Activated T-helper 17 cell treated with anti-CD3 and anti-CD28 coated beads, Interleukin-2, amount 50 U/mL, for 72 hours (primary cell): Measurements from ENCODE around the gene STUB1. TPM values are rescaled to one million over a fixed set of nuclear protein-coding genes. Genes with fewer than 3 reads are reported as not detected.

Source experiments
- ATAC-seq: fragments of 150-1000 bp; cut with Tn5 transposase; replicated peaks from 2 replicates; pipeline ENCODE4 v1.10.0; 2021; ENCODE audit warnings: mild to moderate bottlenecking, moderate library complexity
- H3K27ac Mint-ChIP-seq: one replicate; pipeline ENCODE4 v1.8.0; 2022; ENCODE audit warnings: mixed read lengths
- H3K27me3 Mint-ChIP-seq: one replicate; pipeline ENCODE4 v1.8.0; 2022; ENCODE audit warnings: mixed read lengths
- H3K36me3 Mint-ChIP-seq: one replicate; pipeline ENCODE4 v1.8.0; 2022; ENCODE audit warnings: low read depth, mild to moderate bottlenecking, mixed read lengths
- H3K4me1 Mint-ChIP-seq: one replicate; pipeline ENCODE4 v1.8.0; 2022; ENCODE audit warnings: mixed read lengths
- H3K4me3 Mint-ChIP-seq: one replicate; pipeline ENCODE4 v1.8.0; 2022; ENCODE audit warnings: mild to moderate bottlenecking, mixed read lengths
- H3K9me3 Mint-ChIP-seq: one replicate; pipeline ENCODE4 v1.8.0; 2022; ENCODE audit warnings: mixed read lengths
- total RNA-seq, 2 donors: library from RNA; stranded (reverse); gene quantifications; one replicate each; pipeline ENCODE4 v1.2.3, GENCODE V29; 2022

Gene STUB1
- total RNA-seq, 2 donors from 2014 or later: 47.5 to 98.2 TPM

DNA sequence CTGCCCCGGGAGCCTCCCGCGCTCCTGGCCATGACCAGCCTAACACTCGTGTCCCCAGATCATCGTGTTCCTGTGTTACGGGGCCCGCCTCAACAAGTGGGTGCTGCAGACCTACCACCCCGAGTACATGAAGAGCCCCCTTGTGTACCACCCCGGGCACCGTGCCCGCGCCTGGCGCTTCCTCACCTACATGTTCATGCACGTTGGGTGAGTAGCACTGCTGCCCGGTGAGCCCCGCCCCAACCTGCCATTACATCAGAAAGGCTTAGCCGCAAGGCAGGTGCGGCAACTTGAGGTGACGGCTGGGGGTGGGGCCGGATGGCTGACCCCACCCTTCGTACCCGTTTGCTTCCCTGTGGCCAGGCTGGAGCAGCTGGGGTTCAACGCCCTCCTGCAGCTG is 3.3 kb upstream of the STUB1 start:
- Mint-ChIP-seq H3K36me3 (peaks cover 26% of the 10 kb centered on the region), H3K4me3 (no peak overlapping the region), H3K27ac (no peak overlapping the region), H3K4me1 (no peaks in the 10 kb centered on the region), H3K27me3 (no peaks in the 10 kb centered on the region), H3K9me3 (no peaks in the 10 kb centered on the region)
- ATAC-seq: no peak

DNA sequence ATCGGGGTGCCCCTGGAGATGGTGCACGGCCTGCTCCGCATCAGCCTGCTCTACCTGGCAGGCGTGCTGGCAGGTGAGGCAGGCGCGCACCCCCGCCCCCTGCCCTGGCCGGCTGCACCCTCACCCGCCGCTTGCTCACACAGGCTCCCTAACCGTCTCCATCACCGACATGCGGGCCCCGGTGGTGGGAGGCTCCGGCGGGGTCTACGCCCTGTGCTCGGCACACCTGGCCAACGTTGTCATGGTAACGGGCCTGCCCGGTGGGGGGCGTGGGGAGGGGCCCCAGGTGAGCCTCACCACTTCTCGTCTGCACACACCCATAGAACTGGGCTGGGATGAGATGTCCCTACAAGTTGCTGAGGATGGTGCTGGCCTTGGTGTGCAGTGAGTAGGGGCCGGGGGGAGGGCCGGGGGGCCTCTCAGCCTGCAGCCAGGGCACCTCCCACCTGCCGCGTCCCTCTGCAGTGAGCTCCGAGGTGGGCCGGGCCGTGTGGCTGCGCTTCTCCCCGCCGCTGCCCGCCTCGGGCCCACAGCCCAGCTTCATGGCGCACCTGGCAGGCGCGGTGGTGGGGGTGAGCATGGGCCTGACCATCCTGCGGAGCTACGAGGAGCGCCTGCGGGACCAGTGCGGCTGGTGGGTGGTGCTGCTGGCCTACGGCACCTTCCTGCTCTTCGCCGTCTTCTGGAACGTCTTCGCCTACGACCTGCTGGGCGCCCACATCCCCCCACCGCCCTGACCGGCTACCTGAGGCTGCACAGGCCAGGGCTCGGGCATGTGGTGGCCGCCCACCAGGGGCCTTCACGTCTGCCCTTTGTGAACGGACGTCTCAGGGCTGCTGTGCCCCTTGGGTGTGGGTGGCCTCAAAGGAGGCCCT is 2.7 kb upstream of the STUB1 start:
- Mint-ChIP-seq H3K27me3 (no peaks in the 10 kb centered on the region), H3K4me1 (peaks cover 3% of the 10 kb centered on the region), H3K9me3 (no peaks in the 10 kb centered on the region), H3K4me3 (no peak overlapping the region), H3K27ac (no peak overlapping the region), H3K36me3 (peaks cover 32% of the 10 kb centered on the region)
- ATAC-seq: no peak

DNA sequence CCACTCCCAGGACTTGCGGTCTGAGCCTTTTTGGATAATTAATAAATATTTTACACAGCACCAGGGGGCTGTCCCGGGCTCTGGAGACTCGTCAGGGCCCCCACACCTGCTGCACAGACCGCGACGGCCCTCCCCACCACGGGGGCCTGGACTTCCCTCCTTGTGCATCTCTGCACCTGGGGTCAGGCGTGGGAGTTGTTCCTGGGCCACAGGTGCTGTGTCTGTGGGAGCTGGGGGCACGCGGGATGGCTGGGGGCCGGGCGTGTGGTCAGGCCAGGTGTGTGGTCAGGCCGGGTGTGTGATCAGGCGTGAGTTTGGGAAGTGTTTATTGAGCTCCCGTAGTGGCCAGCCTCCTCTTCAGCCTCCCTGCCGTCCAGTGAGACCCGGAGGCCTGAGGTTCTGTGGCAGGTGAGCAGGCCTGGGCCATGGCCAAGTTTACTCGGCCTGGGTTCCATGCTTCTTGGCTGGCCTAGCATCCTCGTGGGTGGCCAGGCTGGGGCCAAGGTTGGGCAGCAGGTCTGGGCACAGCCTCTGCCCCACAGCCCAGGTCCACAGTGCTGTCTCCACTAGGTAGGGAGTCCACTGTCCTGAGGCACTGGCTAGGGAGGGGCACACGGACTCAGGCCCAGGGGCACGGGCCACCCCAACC is 1.9 kb upstream of the STUB1 start:
- no peak overlapping the region for H3K27ac Mint-ChIP-seq
- no peaks in the 10 kb centered on the region for H3K9me3 Mint-ChIP-seq
- H3K27me3 Mint-ChIP-seq: no peaks in the 10 kb centered on the region
- no peak for ATAC-seq
- H3K36me3 Mint-ChIP-seq: peaks cover 32% of the 10 kb centered on the region
- H3K4me1 Mint-ChIP-seq: peaks cover 4% of the 10 kb centered on the region
- H3K4me3 Mint-ChIP-seq: peak overlapping the region; percentile 73

DNA sequence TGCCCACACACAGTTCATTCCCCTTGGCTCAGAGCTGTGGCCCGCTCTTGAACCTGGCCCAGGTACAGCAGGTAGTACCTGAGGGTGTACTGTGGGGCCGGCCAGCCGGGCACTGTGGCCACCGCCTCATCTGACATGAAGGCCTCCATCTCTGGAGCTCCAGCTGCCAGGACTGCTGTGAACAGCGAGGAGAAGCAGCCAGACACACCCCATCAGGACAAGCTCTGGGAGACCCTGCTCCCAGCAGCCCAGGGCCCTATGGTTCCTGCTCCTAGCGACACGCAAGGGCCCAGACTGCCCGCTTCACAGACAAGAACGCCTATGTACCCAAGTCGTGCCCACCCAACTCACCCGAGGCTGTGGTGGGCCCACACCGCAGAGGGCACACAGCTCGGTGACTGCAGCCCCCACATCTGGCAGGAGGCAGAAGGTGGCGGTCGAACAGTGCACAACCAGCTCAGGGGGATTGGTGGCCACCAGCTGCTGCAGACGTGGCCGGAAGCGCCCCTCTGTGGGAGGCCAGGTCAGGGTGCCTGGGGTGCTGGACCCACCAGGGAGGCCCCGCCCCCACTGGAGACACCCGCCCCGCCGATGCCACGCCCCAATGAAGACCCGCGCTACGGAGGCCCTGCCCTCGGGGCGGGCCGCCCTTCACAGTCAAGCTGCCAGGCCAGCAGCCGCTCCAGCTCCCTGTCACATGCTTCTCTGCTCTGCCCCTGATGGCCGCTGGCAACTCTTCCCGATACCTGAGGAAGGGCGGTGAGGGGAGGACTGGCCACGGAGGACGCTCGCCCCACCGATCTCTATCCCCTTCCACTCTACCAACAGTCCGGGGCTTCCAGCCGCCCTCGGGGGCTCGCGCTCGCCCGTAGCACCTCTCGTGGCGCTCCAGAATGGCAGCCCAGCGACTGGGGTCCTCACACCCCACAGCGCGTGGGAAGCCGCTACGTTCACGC is 1.1 kb upstream of the STUB1 start:
- Mint-ChIP-seq H3K4me1 (peaks cover 4% of the 10 kb centered on the region), H3K27me3 (no peaks in the 10 kb centered on the region), H3K4me3 (peak overlapping the region; percentile 73), H3K9me3 (no peaks in the 10 kb centered on the region), H3K27ac (peak overlapping the region; percentile 33), H3K36me3 (peaks cover 31% of the 10 kb centered on the region)
- ATAC-seq: peak; percentile 15

DNA sequence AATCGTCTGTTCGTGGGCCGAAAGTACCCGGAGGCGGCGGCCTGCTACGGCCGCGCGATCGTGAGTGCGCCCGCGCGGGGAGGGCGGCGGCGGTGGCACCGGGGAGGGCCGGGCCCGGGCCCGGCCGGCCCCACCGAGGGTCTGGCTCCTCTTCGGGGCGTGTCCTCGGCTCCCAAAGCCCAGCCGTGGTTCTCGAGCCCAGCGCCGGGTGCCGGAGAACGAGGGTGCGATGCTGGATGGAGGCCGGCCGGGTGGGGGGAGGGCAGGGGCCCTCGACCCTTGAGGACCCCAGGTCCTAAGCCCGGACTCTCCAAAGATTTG is 375 bp downstream of the STUB1 start:
- Mint-ChIP-seq H3K27ac (no peak overlapping the region), H3K27me3 (no peaks in the 10 kb centered on the region), H3K4me1 (peaks cover 4% of the 10 kb centered on the region), H3K9me3 (no peaks in the 10 kb centered on the region), H3K4me3 (peak overlapping the region; percentile 73), H3K36me3 (peaks cover 29% of the 10 kb centered on the region)
- ATAC-seq: no peak

DNA sequence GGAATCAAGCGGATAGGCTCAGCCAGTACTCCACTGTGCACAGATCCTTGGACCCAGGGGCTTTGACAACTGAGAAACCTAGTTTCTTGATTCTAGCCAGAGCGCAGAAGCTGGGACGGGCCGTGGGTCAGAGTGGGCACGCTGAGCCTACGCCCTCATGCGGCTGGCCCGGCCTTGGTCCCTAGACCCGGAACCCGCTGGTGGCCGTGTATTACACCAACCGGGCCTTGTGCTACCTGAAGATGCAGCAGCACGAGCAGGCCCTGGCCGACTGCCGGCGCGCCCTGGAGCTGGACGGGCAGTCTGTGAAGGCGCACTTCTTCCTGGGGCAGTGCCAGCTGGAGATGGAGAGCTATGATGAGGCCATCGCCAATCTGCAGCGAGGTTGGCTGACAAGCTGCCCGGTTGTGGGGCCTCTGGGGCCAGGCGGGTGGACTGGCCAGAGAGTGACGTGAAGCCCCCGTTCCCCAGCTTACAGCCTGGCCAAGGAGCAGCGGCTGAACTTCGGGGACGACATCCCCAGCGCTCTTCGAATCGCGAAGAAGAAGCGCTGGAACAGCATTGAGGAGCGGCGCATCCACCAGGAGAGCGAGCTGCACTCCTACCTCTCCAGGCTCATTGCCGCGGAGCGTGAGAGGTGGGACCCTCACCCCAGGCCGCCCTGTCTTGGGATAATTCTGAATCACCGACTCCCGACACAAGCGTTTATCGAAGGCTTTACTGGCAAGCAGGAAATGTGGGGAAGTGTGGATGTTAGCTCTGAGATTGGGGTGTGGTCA is 946 bp downstream of the STUB1 start:
- Mint-ChIP-seq H3K27ac (peak overlapping the region; percentile 62), H3K4me3 (peak overlapping the region; percentile 73), H3K36me3 (peaks cover 34% of the 10 kb centered on the region), H3K4me1 (peaks cover 4% of the 10 kb centered on the region), H3K27me3 (no peaks in the 10 kb centered on the region), H3K9me3 (no peaks in the 10 kb centered on the region)
- ATAC-seq: no peak

DNA sequence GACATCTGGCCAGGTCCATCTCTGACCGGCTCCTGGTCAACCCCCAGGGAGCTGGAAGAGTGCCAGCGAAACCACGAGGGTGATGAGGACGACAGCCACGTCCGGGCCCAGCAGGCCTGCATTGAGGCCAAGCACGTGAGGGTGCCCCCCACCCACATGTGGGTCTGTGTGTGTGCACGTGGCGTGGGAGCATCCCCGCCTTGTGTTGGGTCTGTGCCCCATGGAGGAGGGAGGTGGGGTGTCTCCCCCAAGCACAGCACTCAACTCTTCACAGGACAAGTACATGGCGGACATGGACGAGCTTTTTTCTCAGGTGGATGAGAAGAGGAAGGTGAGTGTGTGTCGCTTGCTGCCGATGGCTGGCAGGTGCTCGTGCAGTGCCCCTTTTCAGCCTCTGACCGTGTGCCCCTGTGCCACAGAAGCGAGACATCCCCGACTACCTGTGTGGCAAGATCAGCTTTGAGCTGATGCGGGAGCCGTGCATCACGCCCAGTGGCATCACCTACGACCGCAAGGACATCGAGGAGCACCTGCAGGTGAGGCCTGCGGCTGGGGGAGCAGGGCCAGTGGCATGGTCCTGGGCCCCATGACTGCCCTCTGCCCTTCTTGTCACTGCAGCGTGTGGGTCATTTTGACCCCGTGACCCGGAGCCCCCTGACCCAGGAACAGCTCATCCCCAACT is 1.7 kb downstream of the STUB1 start:
- Mint-ChIP-seq H3K36me3 (peaks cover 37% of the 10 kb centered on the region), H3K9me3 (no peaks in the 10 kb centered on the region), H3K4me3 (peak overlapping the region; percentile 73), H3K27ac (peak overlapping the region; percentile 62), H3K27me3 (no peaks in the 10 kb centered on the region), H3K4me1 (peaks cover 4% of the 10 kb centered on the region)
- ATAC-seq: no peak

DNA sequence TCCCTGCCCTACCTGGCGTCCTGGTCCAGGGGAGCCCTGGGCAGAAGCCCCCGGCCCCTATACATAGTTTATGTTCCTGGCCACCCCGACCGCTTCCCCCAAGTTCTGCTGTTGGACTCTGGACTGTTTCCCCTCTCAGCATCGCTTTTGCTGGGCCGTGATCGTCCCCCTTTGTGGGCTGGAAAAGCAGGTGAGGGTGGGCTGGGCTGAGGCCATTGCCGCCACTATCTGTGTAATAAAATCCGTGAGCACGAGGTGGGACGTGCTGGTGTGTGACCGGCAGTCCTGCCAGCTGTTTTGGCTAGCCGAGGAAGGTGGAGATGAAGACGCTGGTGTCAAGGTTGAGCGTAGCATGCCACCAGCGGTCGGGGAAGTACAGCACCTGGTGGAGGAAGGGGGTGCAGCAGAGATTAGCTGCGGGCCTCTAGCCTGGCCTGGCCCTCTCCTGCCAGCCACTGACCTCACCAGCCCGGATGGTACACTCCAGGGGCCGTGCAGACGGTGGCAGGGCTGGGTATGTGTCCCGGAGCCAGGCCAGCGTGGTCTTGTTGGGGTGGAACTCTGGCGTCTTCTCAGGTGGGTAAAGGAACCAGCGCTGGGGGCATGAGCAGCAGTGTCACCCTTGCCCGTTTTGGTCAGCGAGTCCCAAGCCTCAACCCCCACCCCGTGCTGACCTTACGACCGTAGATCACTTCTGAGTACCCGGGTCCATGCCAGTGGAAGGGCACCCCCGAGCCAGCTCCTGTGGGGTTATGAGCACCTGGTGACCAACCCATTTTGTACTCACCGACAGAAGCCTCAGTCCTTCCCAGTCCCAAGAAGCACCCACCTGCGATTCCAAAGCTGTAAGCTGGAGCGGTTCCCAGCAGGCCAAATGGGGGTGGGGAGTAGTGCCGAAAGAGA is 2.5 kb downstream of the STUB1 start:
- Mint-ChIP-seq H3K9me3 (no peaks in the 10 kb centered on the region), H3K4me1 (peaks cover 4% of the 10 kb centered on the region), H3K27me3 (no peaks in the 10 kb centered on the region), H3K4me3 (peak overlapping the region; percentile 73), H3K27ac (peak overlapping the region; percentile 58), H3K36me3 (peaks cover 37% of the 10 kb centered on the region)
- ATAC-seq: no peak

DNA sequence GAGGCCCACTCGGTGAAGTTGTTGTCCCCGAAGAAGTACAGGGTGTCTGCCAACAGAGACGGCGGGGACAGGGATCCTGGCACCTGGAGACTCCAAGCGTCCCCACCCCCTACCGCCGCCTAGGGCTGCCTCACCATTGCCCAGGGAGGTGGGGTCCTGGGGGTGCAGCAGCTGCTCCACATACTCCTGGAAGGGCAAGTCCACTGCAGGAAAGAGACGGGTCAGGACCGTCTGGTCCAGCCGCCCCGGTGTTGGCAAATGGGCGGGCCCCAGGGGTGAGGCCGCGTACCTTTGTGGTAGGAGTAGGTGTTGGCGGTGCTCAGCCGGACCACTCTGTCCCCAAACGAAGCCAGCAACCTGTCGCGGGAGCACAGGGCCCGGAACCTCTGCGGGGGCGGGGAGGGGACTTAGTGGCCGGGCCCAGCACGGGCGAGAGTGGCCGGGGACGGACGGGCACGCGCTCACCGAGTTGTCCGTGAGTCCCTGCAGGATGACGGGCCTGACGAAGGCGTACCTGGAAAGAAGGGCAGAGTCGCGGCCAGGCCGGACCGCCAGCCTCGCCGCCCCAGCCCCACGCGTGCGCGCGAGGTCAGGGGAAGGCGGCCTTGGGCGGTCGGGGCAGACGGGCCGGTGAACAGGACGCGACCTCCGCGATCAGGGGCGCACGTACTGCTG is 3.3 kb downstream of the STUB1 start:
- Mint-ChIP-seq H3K4me3 (peak overlapping the region; percentile 73), H3K27ac (peak overlapping the region; percentile 58), H3K4me1 (peaks cover 4% of the 10 kb centered on the region), H3K36me3 (peaks cover 37% of the 10 kb centered on the region), H3K9me3 (no peaks in the 10 kb centered on the region), H3K27me3 (no peaks in the 10 kb centered on the region)
- ATAC-seq: no peak

DNA sequence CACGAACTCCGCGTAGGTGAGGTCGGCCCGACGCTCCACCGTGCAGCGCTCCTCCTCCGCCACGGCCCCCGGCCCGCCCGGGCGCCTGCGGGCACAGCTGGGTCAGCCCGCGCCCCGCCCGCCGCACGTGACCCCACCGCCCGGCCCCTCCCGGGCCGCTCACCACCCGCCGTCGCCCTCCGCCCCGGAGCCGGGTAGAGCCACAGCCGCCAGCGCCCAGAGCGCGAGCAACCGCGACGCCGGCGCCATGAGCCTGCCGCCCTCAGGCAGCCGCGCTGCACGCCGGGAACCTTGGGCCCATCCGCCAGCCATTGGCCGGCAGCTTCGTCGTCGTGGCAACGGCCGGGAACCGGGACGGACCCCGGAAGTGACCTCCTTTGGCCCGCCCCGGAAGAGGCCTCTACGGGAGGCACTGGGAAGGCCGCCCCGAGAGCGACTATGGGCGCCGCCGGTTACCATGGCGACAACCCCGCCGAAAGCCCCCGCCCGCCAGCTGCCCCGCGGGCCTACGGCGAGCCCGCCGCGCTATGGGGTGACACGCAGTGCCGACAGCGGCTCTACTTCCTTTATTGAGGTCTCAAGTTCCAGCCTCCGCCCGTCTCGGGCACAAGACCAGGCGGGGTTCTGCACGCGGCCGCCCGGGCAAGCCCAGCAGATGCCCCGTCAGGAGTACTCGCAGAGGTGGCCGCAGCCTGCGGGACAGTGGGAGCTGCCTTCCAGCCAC is 4.0 kb downstream of the STUB1 start, which contains the start of gene JMJD8:
TSS of gene JMJD8 (minus strand) at position 264 of the 724 bp plus-strand sequence. CDS start at position 249, 15 bp downstream.
- peak within 1 kb of the TSS; percentile 73 for H3K4me3 Mint-ChIP-seq
- no peaks in the 10 kb centered on the region for H3K9me3 Mint-ChIP-seq

DNA sequence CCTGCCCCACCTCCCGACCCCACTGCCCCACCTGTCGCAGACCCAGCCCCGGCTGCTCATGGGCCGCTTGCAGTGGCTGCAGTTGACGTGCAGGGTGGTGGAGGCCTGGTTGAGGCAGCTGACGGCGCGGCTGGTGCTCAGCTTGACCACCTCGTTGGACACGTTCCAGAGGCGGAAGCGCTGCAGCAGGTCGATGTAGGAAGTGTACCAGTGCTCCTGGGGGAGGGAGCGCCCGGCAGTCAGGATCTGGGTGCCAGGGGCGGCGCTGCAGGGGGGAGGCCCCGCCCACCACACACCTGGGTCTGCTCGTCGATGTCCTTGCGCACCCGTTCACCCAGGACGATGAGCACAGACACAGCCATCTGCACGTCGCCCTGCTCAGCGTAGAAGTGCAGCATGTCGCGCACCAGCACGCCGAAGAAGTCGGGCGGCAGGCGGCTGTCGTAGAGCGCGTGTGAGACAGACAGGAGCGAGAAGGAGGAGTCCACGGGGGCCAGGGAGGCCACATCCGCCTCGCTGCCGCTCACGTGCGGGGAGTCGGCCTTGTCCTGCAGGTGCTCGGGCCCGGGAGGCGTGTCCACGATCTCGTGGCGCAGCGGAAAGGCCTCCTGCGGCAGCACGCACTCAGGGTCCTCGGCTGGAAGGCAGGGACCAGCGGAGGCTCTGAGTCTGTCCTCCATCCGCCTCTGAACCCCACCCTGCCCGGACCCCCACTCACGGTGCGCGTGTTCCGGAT is 4.9 kb downstream of the STUB1 start:
- Mint-ChIP-seq H3K27ac (no peak overlapping the region), H3K27me3 (no peaks in the 10 kb centered on the region), H3K36me3 (peaks cover 37% of the 10 kb centered on the region), H3K4me3 (peak overlapping the region; percentile 73), H3K9me3 (no peaks in the 10 kb centered on the region), H3K4me1 (peaks cover 4% of the 10 kb centered on the region)
- no peak for ATAC-seq

More for the DNA sequence above, 4.0 kb downstream of the STUB1 start, which contains the start of gene JMJD8:
- peak within 1 kb of the TSS; percentile 58 for H3K27ac Mint-ChIP-seq
- H3K36me3 Mint-ChIP-seq: peaks cover 37% of the 10 kb centered on the region
- peaks cover 4% of the 10 kb centered on the region for H3K4me1 Mint-ChIP-seq
- ATAC-seq: peak; percentile 86
- H3K27me3 Mint-ChIP-seq: no peaks in the 10 kb centered on the region
